CD4-positive, alpha-beta T cell treated with Interferon alpha-2 for 1 hour (primary cell): ENCODE data around the gene MACO1.
"Not testable (repeated sequence)": the region's sequence is repeated elsewhere in the genome, so short reads cannot be mapped to it uniquely, and the experiment has no call there.

Experiments
- DNase-seq, 2 donors: peaks; one replicate each; pipeline ENCODE4 v3.0.0-alpha.2; 2020 to 2022

The MACO1 gene

GRCh38 chr1:25460020-25460419, 29.3 kb downstream of the MACO1 start:
- DNase-seq: no peak

GRCh38 chr1:25460816-25461215, 30.1 kb downstream of the MACO1 start:
- DNase-seq: not testable (repeated sequence)

GRCh38 chr1:25461849-25462248, 31.2 kb downstream of the MACO1 start:
- DNase-seq: no peak

- no peak for DNase-seq
These were observed 32.0 kb downstream of the MACO1 start for GRCh38 chr1:25462732-25463131.

- DNase-seq: peak in 1 of 2 donors; percentile 28
These were observed 36.5 kb downstream of the MACO1 start for GRCh38 chr1:25467193-25467592.

- no peak for DNase-seq
These were observed 36.9 kb downstream of the MACO1 start for GRCh38 chr1:25467616-25468015.

- DNase-seq: no peak
These were observed 37.3 kb downstream of the MACO1 start for GRCh38 chr1:25468033-25468432.

GRCh38 chr1:25469177-25469576, 38.5 kb downstream of the MACO1 start:
- no peak for DNase-seq

GRCh38 chr1:25472471-25472870, 41.8 kb downstream of the MACO1 start:
- no peak for DNase-seq

- DNase-seq: peak in 1 of 2 donors; percentile 9
These were observed 43.0 kb downstream of the MACO1 start for GRCh38 chr1:25473653-25474225.

GRCh38 chr1:25474439-25475047, 43.8 kb downstream of the MACO1 start:
- no peak for DNase-seq

- DNase-seq: no peak
These were observed 45.7 kb downstream of the MACO1 start for GRCh38 chr1:25476186-25477097.

GRCh38 chr1:25477448-25478034, 46.8 kb downstream of the MACO1 start:
- DNase-seq: no peak

- DNase-seq: no peak
These were observed 47.9 kb downstream of the MACO1 start for GRCh38 chr1:25478633-25479032.

GRCh38 chr1:25481625-25482024, 50.9 kb downstream of the MACO1 start:
- DNase-seq: no peak

GRCh38 chr1:25482211-25482610, 51.5 kb downstream of the MACO1 start:
- DNase-seq: no peak

- DNase-seq: no peak
These were observed 53.4 kb downstream of the MACO1 start for GRCh38 chr1:25484096-25484495.

- DNase-seq: no peak
These were observed 53.8 kb downstream of the MACO1 start for GRCh38 chr1:25484533-25484932.

- no peak for DNase-seq
These were observed 55.1 kb downstream of the MACO1 start for GRCh38 chr1:25485536-25486411.

GRCh38 chr1:25486602-25487001, 55.9 kb downstream of the MACO1 start:
- DNase-seq: no peak

- DNase-seq: peak in 1 of 2 donors; percentile 50
These were observed 56.9 kb downstream of the MACO1 start for GRCh38 chr1:25487628-25488027.

- no peak for DNase-seq
These were observed 61.6 kb downstream of the MACO1 start for GRCh38 chr1:25492323-25492722.

- DNase-seq: no peak
These were observed 64.3 kb downstream of the MACO1 start for GRCh38 chr1:25494952-25495351.
